Measurements from ENCODE around the gene GSTT2.

GSTT2 gene

DNA sequence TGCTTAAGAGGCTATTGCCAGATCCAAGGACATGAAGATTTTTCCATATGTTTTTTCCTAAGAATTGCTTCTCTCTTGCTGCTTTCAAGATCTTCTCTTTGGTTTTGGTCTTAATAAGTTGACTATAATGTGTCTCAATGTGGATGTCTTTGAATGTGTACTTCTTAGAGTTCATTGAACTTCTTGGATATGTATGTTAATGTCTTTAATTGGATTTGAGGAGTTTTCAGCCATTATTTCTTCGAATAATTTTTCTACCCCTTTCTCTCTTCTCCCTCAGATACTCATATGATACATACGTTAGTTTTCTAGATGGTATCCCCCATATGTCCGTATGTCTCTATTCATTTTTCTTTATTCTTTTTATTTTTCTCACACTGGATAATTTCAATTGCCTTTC is 44.4 kb downstream of the GSTT2 start:
- no peak for ATAC-seq
- TF ChIP-seq, protein P1, sequence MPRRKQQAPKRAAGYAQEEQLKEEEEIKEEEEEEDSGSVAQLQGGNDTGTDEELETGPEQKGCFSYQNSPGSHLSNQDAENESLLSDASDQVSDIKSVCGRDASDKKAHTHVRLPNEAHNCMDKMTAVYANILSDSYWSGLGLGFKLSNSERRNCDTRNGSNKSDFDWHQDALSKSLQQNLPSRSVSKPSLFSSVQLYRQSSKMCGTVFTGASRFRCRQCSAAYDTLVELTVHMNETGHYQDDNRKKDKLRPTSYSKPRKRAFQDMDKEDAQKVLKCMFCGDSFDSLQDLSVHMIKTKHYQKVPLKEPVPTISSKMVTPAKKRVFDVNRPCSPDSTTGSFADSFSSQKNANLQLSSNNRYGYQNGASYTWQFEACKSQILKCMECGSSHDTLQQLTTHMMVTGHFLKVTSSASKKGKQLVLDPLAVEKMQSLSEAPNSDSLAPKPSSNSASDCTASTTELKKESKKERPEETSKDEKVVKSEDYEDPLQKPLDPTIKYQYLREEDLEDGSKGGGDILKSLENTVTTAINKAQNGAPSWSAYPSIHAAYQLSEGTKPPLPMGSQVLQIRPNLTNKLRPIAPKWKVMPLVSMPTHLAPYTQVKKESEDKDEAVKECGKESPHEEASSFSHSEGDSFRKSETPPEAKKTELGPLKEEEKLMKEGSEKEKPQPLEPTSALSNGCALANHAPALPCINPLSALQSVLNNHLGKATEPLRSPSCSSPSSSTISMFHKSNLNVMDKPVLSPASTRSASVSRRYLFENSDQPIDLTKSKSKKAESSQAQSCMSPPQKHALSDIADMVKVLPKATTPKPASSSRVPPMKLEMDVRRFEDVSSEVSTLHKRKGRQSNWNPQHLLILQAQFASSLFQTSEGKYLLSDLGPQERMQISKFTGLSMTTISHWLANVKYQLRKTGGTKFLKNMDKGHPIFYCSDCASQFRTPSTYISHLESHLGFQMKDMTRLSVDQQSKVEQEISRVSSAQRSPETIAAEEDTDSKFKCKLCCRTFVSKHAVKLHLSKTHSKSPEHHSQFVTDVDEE (CRISPR knock-in tag; IDR thresholded peaks at IDR 0.05): no peak
- TF ChIP-seq ESRRG (CRISPR knock-in tag; IDR thresholded peaks at IDR 0.05): no peak
- no peak for TF ChIP-seq ZFP30 (CRISPR knock-in tag; IDR thresholded peaks at IDR 0.05)
- no peak for TF ChIP-seq ZNF565 (CRISPR knock-in tag; conservative IDR thresholded peaks at IDR 0.05; ENCODE audit: low read depth)
- TF ChIP-seq ZC3H10 (CRISPR knock-in tag; IDR thresholded peaks at IDR 0.05): no peak
- TF ChIP-seq SNAI2 (CRISPR knock-in tag; IDR thresholded peaks at IDR 0.05): no peak
- no peak for TF ChIP-seq RARB (CRISPR knock-in tag; IDR thresholded peaks at IDR 0.05)

DNA sequence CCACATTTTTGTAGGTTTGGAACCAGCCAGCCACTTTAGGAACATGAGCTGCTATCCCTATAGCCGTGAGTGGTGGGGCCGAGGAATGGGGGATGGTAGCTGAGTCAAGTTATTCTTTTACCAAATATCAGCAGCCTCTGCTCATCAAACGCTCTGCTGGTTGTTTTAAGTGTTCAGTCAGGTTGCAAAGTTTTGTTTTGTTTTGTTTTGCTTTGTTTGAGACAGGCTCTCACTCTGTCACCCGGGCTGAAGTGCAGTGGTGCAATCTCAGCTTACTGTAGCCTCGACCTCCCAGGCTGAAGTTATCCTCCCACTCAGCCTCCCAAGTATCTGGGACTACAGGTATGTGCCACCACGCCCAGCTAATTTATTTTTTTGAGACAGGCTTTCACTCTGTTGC is 45.5 kb downstream of the GSTT2 start:
- no peak for ATAC-seq
- no peak for TF ChIP-seq PPARA (CRISPR knock-in tag; IDR thresholded peaks at IDR 0.05; ENCODE audit: borderline replicate concordance)
- TF ChIP-seq SNAI2 (CRISPR knock-in tag; IDR thresholded peaks at IDR 0.05): no peak
- TF ChIP-seq BACH2 (CRISPR knock-in tag; IDR thresholded peaks at IDR 0.05; ENCODE audit: borderline replicate concordance): no peak
- TF ChIP-seq, protein P2, sequence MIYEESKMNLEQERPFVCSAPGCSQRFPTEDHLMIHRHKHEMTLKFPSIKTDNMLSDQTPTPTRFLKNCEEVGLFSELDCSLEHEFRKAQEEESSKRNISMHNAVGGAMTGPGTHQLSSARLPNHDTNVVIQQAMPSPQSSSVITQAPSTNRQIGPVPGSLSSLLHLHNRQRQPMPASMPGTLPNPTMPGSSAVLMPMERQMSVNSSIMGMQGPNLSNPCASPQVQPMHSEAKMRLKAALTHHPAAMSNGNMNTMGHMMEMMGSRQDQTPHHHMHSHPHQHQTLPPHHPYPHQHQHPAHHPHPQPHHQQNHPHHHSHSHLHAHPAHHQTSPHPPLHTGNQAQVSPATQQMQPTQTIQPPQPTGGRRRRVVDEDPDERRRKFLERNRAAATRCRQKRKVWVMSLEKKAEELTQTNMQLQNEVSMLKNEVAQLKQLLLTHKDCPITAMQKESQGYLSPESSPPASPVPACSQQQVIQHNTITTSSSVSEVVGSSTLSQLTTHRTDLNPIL (CRISPR knock-in tag; IDR thresholded peaks at IDR 0.05; ENCODE audit: low read depth): no peak
- TF ChIP-seq, protein P3, sequence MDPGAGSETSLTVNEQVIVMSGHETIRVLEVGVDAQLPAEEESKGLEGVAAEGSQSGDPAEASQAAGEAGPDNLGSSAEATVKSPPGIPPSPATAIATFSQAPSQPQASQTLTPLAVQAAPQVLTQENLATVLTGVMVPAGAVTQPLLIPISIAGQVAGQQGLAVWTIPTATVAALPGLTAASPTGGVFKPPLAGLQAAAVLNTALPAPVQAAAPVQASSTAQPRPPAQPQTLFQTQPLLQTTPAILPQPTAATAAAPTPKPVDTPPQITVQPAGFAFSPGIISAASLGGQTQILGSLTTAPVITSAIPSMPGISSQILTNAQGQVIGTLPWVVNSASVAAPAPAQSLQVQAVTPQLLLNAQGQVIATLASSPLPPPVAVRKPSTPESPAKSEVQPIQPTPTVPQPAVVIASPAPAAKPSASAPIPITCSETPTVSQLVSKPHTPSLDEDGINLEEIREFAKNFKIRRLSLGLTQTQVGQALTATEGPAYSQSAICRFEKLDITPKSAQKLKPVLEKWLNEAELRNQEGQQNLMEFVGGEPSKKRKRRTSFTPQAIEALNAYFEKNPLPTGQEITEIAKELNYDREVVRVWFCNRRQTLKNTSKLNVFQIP (CRISPR knock-in tag; IDR thresholded peaks at IDR 0.05; ENCODE audit: borderline replicate concordance, low read depth): no peak
- no peak for TF ChIP-seq OSR1 (CRISPR knock-in tag; IDR thresholded peaks at IDR 0.05)
- TF ChIP-seq ZC3H10 (CRISPR knock-in tag; IDR thresholded peaks at IDR 0.05): no peak
- no peak for TF ChIP-seq ZFP30 (CRISPR knock-in tag; IDR thresholded peaks at IDR 0.05)
- no peak for TF ChIP-seq CSDC2 (CRISPR knock-in tag; IDR thresholded peaks at IDR 0.05)
- TF ChIP-seq, protein P4, sequence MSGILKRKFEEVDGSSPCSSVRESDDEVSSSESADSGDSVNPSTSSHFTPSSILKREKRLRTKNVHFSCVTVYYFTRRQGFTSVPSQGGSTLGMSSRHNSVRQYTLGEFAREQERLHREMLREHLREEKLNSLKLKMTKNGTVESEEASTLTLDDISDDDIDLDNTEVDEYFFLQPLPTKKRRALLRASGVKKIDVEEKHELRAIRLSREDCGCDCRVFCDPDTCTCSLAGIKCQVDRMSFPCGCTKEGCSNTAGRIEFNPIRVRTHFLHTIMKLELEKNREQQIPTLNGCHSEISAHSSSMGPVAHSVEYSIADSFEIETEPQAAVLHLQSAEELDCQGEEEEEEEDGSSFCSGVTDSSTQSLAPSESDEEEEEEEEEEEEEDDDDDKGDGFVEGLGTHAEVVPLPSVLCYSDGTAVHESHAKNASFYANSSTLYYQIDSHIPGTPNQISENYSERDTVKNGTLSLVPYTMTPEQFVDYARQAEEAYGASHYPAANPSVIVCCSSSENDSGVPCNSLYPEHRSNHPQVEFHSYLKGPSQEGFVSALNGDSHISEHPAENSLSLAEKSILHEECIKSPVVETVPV (CRISPR knock-in tag; IDR thresholded peaks at IDR 0.05): no peak
- TF ChIP-seq, protein P5, sequence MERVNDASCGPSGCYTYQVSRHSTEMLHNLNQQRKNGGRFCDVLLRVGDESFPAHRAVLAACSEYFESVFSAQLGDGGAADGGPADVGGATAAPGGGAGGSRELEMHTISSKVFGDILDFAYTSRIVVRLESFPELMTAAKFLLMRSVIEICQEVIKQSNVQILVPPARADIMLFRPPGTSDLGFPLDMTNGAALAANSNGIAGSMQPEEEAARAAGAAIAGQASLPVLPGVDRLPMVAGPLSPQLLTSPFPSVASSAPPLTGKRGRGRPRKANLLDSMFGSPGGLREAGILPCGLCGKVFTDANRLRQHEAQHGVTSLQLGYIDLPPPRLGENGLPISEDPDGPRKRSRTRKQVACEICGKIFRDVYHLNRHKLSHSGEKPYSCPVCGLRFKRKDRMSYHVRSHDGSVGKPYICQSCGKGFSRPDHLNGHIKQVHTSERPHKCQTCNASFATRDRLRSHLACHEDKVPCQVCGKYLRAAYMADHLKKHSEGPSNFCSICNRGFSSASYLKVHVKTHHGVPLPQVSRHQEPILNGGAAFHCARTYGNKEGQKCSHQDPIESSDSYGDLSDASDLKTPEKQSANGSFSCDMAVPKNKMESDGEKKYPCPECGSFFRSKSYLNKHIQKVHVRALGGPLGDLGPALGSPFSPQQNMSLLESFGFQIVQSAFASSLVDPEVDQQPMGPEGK (CRISPR knock-in tag; IDR thresholded peaks at IDR 0.05; ENCODE audit: borderline replicate concordance): no peak
- TF ChIP-seq ISL1 (CRISPR knock-in tag; IDR thresholded peaks at IDR 0.05): no peak
- no peak for TF ChIP-seq ZNF8 (CRISPR knock-in tag; IDR thresholded peaks at IDR 0.05)
- no peak for TF ChIP-seq ARNTL (CRISPR knock-in tag; IDR thresholded peaks at IDR 0.05; ENCODE audit: borderline replicate concordance, low read depth)
- TF ChIP-seq, protein P1 (CRISPR knock-in tag; IDR thresholded peaks at IDR 0.05): no peak
- TF ChIP-seq TOX (CRISPR knock-in tag; IDR thresholded peaks at IDR 0.05; ENCODE audit: borderline replicate concordance): no peak
- no peak for TF ChIP-seq ZNF565 (CRISPR knock-in tag; conservative IDR thresholded peaks at IDR 0.05; ENCODE audit: low read depth)
- TF ChIP-seq ESRRG (CRISPR knock-in tag; IDR thresholded peaks at IDR 0.05): no peak
